GM19438 (cell line): ENCODE measurements around the gene PRODH.
"Not testable (repeated sequence)": the region's sequence is repeated elsewhere in the genome, so short reads cannot be mapped to it uniquely, and the experiment has no call there.

Source experiments
- ATAC-seq: cut with Tn5 transposase; IDR thresholded peaks from one replicate; pipeline ENCODE4 v1.9.1; 2021; ENCODE audit warnings: low read depth; ENCODE audit not compliant: unreplicated experiment

Gene PRODH, protein sequence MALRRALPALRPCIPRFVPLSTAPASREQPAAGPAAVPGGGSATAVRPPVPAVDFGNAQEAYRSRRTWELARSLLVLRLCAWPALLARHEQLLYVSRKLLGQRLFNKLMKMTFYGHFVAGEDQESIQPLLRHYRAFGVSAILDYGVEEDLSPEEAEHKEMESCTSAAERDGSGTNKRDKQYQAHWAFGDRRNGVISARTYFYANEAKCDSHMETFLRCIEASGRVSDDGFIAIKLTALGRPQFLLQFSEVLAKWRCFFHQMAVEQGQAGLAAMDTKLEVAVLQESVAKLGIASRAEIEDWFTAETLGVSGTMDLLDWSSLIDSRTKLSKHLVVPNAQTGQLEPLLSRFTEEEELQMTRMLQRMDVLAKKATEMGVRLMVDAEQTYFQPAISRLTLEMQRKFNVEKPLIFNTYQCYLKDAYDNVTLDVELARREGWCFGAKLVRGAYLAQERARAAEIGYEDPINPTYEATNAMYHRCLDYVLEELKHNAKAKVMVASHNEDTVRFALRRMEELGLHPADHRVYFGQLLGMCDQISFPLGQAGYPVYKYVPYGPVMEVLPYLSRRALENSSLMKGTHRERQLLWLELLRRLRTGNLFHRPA

DNA sequence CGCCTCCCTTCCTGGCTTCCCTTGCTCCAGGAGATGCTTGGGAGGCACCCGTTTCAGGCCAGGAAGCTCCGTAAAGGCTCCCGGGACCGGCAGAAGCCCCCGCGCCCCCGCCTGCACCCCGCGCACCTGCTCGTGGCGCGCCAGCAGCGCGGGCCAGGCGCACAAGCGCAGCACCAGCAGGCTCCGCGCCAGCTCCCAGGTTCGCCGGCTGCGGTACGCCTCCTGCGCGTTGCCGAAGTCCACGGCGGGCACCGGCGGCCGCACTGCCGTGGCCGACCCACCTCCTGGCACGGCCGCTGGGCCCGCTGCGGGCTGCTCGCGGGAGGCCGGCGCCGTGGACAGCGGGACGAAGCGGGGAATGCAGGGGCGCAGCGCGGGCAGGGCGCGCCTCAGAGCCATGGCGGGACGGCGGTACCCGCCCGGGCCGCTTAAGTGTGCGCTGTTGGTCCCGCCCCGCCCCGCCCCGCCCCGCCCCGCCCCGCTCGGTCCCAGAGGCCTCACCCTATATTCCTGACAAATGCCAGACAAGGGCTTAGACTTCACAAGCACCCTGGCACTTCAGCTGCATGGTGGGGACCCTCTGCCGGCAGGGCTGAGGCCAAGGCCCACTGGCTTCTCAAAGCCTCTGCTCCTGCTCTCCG lies at the start of gene PRODH:
Gene PRODH, minus strand, starts transcription at position 405 of the 641 bp plus-strand sequence. Its CDS starts 6 bp downstream, at position 399.
- ATAC-seq, result no peak

GRCh38 chr22:18985780-18986179 lies 49.7 kb upstream of the PRODH start:
- no peak for ATAC-seq

DNA sequence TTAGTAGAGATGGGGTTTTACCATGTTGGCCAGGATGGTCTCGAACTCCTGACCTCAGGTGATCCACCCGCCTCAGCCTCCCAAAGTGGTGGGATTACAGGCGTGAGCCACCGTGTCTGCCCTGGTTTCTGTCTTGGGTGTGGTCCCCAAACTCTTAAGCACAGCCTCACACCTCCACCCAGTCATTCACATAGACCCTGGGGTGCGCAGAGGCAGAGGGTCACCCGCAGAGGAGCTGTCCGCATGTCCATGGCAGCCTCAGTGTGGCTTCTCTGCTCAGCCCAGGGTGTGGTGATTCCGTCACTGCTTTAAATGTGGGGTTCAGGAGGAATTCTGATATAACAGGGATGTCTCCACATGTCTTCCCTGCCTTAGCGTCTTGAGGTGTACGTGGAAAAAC lies 48.5 kb upstream of the PRODH start:
- ATAC-seq, result no peak

GRCh38 chr22:18983120-18983651 lies 47.1 kb upstream of the PRODH start:
- ATAC-seq, result no peak

- no peak for ATAC-seq
Observed at GRCh38 chr22:18980829-18981228, 44.7 kb upstream of the PRODH start.

GRCh38 chr22:18979957-18980356 lies 43.9 kb upstream of the PRODH start:
- ATAC-seq, result no peak

DNA sequence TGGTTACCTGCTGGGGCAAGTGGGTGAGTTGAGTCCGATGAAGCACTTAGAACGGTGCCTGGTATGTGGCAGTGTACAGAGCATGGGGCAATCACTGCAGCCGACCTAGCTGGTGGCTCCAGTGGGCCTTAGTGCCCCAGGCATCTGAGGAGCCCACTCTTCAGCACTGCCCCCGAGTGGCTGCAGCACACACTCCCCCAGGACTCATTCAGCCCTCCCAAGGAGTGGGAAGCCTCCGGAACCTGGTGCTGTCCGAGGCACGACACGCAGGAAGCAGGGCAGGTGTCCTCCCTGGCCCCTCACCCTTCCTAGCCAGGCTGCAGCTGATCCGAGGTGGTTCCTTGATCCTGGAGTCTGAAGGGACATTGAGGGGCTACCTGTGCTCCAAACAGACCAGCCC lies 42.4 kb upstream of the PRODH start:
- no peak for ATAC-seq

GRCh38 chr22:18977824-18978425 lies 41.8 kb upstream of the PRODH start:
- ATAC-seq, result no peak

DNA sequence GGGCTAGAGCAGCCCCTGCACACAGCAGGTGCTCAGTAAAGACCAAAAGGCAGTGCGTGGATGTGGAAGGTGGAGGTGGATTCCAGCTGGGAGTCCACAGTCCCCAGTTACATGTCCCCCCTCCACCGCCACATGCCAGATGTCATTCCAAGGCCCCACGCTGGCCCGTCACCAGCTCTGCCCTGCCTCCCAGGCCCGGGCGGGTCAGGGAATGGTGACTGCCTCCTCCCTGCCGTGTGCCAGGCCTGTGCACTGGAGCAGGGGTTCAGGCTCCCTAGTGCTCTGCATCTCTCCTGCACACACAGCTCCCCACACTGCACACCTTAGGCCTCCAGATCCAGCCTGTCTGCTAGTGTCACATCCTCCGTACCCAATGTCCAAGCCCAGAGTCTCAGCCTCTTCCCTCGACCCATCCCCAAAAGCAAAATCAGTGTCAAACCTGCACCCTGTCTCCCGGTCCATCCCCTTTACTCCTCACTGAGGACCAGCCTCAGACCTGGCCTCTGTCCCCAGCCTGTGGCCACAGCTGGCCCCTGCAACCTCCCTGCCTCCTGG lies 40.2 kb upstream of the PRODH start:
- ATAC-seq, result no peak

DNA sequence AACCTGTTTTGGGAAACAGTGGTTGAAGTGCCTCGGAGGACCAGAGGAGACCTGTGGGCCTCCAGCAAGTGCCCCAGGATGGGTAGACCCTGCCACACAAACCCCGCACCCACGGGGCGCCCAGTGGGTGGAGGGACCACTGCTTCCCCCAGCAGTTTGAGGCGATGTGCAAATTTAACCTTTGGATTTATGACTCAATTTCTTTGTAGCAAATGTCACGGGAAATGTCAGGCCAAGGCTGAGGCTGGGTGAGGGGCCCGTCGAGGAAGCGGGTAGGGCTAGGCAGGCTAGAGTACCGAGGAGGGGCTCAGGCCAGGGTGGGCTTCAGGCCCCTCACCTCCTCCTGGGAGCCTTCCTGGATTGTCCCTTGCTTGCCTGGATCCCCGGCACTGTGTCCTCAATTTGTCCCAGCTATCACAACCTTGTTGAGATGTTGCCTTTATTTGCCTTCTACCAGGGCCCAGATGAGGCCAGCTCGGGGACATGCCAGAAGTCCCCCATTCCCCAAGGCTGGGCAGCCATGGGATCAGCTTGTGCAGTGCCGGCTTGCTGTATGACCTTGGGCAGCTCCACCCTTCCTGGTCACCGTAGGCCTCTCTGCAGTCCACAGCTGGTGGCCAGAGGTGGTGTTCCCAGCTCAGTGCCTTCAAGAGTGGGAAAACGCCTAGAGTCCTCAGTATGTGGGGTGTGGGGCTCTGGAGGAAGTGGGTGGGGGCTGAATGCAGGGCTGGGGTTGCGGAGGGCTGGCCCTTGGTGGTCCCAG lies 39.5 kb upstream of the PRODH start:
- ATAC-seq, result no peak

- no peak for ATAC-seq
Observed at GRCh38 chr22:18974477-18975180, 38.5 kb upstream of the PRODH start.

DNA sequence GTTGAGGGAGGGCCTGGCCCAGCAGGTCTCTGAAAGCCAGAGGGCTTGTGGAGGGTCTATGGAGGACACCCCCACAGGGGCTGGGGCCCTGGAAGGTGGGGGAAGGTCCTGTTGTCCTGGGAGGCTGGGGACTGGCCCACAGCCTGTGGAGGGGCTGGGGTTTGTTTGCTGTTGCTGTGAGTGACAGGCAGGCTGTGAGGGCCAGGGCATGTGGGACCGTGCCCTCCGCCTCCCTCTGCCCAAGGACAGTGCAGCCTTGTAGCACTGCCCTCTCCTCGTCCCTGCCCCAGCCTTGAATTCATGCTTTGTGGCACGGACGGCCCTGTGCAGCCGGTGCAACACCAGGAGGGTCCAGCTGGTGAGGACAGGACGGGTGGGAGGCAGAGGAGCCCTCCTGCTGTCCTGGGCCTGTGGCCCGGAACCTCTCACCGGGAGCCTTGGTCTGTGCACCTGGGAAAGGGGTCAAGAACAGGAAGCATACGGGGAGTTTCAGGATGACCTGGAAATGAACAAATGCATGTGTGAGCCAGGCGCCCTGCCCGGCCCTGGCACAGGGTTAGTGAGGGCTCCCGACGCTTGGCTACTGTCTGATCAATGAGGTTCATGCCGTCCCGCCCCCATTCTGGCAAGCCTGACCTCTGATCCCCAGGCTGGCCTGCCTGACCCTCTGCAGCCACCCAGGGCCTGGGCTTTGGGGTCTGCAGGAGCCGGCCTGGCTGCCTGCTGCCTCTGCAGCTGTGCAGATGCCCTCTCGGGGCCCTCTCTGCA lies 37.4 kb upstream of the PRODH start:
- ATAC-seq, result no peak

DNA sequence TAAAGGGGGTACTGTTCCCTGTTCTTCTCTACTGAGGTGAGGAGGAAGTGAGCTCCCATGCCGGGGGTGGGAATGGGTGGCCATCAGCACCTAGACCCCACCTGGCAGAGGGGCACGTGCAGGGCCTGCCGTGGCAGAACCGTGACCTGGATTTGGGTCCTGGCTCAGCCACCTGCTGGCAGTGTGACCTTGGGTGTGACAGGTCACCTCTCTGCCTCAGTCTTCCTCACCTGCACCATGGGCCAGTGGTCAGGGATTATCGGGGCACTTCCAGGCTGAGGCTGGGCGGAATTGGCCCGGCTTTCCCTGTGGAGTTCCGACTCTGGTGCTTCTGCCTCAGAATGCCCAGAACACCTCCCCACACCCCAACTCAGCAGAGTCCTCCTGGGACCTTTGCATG lies 36.5 kb upstream of the PRODH start:
- ATAC-seq, result not testable (repeated sequence)

DNA sequence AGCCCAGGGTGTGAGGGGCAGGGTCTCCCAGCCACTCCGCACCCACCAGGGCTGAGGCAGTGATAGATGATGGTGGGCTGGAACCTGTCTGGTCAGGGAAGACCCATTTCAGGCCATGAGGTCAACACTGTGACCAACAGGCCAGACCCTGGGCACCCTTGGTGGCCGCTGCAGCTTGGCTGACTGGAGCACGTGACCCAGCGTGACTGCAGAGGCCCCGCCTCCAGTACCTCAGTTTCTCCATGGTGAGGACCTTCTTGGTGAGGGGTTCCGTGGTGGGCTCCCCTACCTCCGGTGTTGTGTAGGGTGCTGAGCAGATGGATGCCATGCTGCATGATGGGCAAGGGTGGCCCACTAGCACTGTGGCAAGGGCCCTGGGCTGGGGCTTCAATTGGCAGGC lies 35.9 kb upstream of the PRODH start:
- ATAC-seq, result not testable (repeated sequence)

DNA sequence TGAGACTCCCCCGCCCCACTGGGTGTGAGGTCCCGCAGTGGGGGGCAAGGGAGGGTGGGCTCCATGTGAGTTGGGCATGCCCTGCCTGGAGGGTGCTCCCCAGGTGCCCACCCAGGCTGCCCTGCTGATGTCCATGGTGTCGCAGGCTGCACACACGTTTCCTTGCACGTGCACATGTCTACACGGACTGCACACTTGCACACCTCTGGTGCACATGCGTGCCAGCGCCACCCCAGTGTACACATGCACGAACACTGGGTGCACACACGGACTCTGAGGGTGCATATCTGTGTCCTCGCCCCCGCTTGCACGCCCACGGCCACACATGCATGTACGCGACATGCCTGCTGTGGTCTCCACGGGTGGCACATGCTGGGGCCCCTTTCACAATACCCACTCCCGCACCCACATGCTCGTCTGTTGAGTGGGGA lies 35.2 kb upstream of the PRODH start:
- no peak for ATAC-seq

DNA sequence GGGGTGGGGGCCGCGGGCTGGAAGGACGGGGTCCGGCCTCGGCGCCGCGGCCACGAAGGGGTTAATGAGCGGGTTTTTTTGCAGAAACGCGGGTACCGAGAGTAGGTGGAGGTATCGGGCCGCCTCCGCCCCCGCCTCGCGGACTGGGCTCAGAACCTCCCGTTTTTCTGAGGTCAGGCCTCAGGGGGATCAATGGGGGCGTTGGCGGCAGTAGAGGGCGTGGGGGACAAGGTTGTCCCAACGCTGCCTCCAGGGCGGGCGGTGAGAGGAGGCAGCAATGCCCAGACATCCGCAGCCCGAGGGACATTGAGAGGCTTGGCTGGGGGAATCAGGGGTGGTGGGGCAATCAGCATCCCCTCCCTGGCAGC lies 34.8 kb upstream of the PRODH start:
- ATAC-seq, result no peak

DNA sequence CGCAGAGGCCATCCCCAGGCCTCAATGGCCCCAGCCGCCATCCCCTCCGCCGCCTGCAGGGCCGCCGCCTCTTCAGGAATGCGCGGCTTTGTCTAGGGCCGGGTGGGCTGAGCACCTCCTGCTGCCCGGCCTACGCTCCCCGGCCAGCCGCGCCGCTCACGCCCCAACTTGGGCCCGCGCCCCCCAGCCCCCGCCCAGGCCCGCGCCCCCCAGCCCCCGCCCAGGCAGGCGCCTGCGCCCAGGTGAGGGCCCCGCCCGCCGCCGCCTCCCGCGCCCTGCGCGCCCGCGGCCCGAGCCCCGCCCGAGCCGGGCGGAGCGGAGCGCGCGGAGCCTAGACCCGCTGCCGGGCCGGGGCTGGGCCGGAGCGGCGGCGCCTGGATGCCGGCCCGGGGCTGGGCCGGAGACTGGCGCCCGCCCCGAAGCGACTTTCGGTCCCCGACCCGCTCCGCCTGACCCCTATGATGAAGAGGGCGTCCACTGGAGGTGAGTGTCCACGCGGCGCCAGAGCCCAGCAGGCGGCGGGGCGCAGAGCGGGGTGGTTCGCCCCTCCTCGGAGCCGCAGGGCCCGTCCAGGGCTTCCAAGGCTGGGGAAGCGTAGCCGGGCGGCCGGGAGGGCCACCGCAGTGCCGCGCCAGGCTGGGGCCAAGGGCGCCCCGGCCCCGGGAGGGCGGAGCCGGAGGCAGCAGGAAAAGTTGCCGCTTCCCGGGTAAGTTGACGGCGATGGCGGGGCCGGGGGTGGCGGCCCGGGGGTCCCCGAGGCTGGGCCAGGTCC lies 34.3 kb upstream of the PRODH start:
- no peak for ATAC-seq
